ENCODE measurements around the gene RUNDC3A. TPM values are rescaled to one million over a fixed set of nuclear protein-coding genes. Genes with fewer than 3 reads are reported as not detected.

RUNDC3A gene
- total and polyA plus RNA-seq, 12 donors, result 1.6 to 133 (median 11.9) TPM

DNA sequence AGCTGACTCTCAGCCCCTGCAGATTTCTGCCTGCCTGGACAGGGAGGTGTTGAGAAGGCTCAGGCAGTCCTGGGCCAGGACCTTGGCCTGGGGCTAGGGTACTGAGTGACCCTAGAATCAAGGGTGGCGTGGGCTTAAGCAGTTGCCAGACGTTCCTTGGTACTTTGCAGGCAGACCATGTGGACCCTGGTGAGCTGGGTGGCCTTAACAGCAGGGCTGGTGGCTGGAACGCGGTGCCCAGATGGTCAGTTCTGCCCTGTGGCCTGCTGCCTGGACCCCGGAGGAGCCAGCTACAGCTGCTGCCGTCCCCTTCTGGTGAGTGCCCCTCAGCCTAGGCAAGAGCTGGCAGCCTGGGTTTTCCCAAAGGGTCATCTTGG, 40.6 kb downstream of the RUNDC3A start:
- 88 to 100% (median 94%) methylated on average over 1 to 6 of the region's 6 CpGs; no CpG with 5 or more reads in 1 of the 4 donors for WGBS, 4 donors
- Histone ChIP-seq H3K4me3 (no peak overlapping the region), H3K27me3 (no peaks in the 10 kb centered on the region), H3K27ac (no peak overlapping the region), H3K36me3 (replicated peaks in 1 of 2) (peaks cover 0 to 42% of the 10 kb centered on the region in 2 donors), H3K9me3 (replicated peaks in 1 of 3) (no peaks in the 10 kb centered on the region), H3K4me1 (replicated peaks in 1 of 2) (peaks cover 7 to 11% of the 10 kb centered on the region in 2 donors)
- TF ChIP-seq POLR2A (IDR thresholded peaks at IDR 0.05), result no peak
- TF ChIP-seq, protein P1, sequence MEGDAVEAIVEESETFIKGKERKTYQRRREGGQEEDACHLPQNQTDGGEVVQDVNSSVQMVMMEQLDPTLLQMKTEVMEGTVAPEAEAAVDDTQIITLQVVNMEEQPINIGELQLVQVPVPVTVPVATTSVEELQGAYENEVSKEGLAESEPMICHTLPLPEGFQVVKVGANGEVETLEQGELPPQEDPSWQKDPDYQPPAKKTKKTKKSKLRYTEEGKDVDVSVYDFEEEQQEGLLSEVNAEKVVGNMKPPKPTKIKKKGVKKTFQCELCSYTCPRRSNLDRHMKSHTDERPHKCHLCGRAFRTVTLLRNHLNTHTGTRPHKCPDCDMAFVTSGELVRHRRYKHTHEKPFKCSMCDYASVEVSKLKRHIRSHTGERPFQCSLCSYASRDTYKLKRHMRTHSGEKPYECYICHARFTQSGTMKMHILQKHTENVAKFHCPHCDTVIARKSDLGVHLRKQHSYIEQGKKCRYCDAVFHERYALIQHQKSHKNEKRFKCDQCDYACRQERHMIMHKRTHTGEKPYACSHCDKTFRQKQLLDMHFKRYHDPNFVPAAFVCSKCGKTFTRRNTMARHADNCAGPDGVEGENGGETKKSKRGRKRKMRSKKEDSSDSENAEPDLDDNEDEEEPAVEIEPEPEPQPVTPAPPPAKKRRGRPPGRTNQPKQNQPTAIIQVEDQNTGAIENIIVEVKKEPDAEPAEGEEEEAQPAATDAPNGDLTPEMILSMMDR (IDR thresholded peaks at IDR 0.05), result no peak
- DNase-seq, result no peak
- intact Hi-C loops (cut with DNase I), result no loop called here

DNA sequence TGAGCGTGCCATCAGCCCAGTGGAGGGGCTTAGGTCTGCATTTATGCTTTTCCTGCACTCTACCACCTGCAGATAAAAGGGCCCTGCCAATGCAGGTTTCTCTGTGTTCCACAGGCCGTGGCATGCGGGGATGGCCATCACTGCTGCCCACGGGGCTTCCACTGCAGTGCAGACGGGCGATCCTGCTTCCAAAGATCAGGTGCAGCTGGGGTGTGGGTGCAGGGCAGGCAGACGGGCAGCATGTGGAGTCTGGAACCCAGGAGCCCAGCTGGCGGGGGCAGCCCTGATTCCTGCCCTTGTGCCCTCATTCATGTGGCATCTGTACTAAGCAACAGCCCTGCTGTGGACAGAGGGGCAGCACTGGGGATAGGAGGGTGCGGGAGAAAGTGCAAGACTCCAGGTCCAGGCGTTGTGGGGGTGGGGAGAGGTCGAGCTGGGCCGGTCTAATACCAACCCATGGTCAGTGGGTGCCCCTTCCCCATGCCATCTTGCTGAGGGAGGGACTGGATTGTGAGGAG, 41.2 kb downstream of the RUNDC3A start:
- 88 to 92% (median 90%) methylated on average over 12 of the region's 12 CpGs for WGBS, 4 donors
- peaks cover 3 to 11% of the 10 kb centered on the region in 2 donors for H3K4me1 ChIP-seq (replicated peaks in 1 of 2)
- no peak for TF ChIP-seq POLR2A (IDR thresholded peaks at IDR 0.05)
- TF ChIP-seq, protein P1 (IDR thresholded peaks at IDR 0.05), result no peak
- peak in 1 of 7 donors; percentile 25 for DNase-seq
- no peaks in the 10 kb centered on the region for H3K9me3 ChIP-seq (replicated peaks in 1 of 3)
- H3K27ac ChIP-seq, result no peak overlapping the region
- intact Hi-C loops (cut with DNase I), result loop anchor here in 1 of 2 donors (5.0 kb wide), 1 partner anchor 137 kb away; no protein-coding TSS in a partner anchor
- H3K4me3 ChIP-seq, result no peak overlapping the region
- no peaks in the 10 kb centered on the region for H3K27me3 ChIP-seq
- peaks cover 0 to 42% of the 10 kb centered on the region in 2 donors for H3K36me3 ChIP-seq (replicated peaks in 1 of 2)

DNA sequence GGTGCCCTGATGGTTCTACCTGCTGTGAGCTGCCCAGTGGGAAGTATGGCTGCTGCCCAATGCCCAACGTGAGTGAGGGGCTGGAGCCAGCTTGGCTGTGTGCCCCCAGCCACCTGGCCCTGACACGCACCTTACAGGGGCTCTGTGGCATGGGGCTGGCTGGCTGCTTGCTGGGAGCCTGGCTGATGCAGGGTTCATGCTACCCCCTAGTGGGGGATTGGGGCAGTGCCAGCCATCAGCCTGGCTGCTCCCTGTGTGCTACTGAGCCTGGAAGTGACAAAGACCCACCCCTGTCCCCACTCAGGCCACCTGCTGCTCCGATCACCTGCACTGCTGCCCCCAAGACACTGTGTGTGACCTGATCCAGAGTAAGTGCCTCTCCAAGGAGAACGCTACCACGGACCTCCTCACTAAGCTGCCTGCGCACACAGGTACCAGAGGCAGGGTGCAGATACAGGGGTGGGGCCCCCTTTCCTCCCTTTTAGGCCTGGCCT, 42.4 kb downstream of the RUNDC3A start:
- intact Hi-C loops (cut with DNase I), result loop anchor here in 1 of 2 donors (5.0 kb wide), 1 partner anchor 138 kb away; no protein-coding TSS in a partner anchor

DNA sequence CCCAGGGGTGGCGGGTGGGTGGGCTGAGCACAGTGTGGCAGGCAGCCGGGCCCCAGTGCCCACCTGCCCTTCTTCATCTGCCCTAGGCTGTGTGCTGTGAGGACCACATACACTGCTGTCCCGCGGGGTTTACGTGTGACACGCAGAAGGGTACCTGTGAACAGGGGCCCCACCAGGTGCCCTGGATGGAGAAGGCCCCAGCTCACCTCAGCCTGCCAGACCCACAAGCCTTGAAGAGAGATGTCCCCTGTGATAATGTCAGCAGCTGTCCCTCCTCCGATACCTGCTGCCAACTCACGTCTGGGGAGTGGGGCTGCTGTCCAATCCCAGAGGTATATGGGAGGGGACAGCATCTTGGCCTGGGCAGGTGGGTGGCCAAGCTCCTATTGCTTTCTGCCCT, 43.1 kb downstream of the RUNDC3A start:
- no peak overlapping the region for H3K4me3 ChIP-seq
- H3K9me3 ChIP-seq (replicated peaks in 1 of 3), result no peaks in the 10 kb centered on the region
- no peaks in the 10 kb centered on the region for H3K27me3 ChIP-seq
- WGBS, 4 donors, result 65 to 90% (median 89%) methylated on average over 2 to 8 of the region's 8 CpGs
- H3K27ac ChIP-seq, result no peak overlapping the region
- intact Hi-C loops (cut with DNase I), result loop anchor here in 1 of 2 donors (5.0 kb wide), 1 partner anchor 139 kb away; no protein-coding TSS in a partner anchor
- peaks cover 0 to 3% of the 10 kb centered on the region in 2 donors for H3K4me1 ChIP-seq (replicated peaks in 1 of 2)
- H3K36me3 ChIP-seq (replicated peaks in 1 of 2), result peaks cover 0 to 42% of the 10 kb centered on the region in 2 donors
- no peak for TF ChIP-seq POLR2A (IDR thresholded peaks at IDR 0.05)
- TF ChIP-seq, protein P1 (IDR thresholded peaks at IDR 0.05), result no peak
- DNase-seq, result no peak

More for the DNA sequence above, 42.4 kb downstream of the RUNDC3A start:
- Histone ChIP-seq H3K27me3 (no peaks in the 10 kb centered on the region), H3K36me3 (replicated peaks in 1 of 2) (peaks cover 0 to 42% of the 10 kb centered on the region in 2 donors), H3K4me1 (replicated peaks in 1 of 2) (peaks cover 0 to 9% of the 10 kb centered on the region in 2 donors), H3K9me3 (replicated peaks in 1 of 3) (no peaks in the 10 kb centered on the region), H3K27ac (no peak overlapping the region), H3K4me3 (no peak overlapping the region)
- TF ChIP-seq, protein P1 (IDR thresholded peaks at IDR 0.05), result peak; percentile 34 to 77 (median 61)
- TF ChIP-seq POLR2A (IDR thresholded peaks at IDR 0.05), result no peak
- WGBS, 4 donors, result 68 to 100% (median 78%) methylated on average over 1 to 6 of the region's 6 CpGs
- DNase-seq, result peak in 6 of 7 donors; percentile 62 to 89 (median 68)
